Measurements from ENCODE around the gene DOK4.

- TF ChIP-seq CTCF (IDR thresholded peaks at IDR 0.05) = no peak
- no peak for TF ChIP-seq POLR2A (IDR thresholded peaks at IDR 0.05)
- no peak for TF ChIP-seq POLR2AphosphoS5 (IDR thresholded peaks at IDR 0.05)
Measured at GRCh38 chr16:57485091-57485915, 990 bp downstream of the DOK4 start.

Data from gastroesophageal sphincter (tissue), 3 donors.